T-cell (primary cell): ENCODE data around the gene KLK10. TPM values are rescaled to one million over a fixed set of nuclear protein-coding genes. Genes with fewer than 3 reads are reported as not detected.

Experiments used
- ATAC-seq, 4 experiments: fragments of 200-7000 bp in 3 of 4; fragments of 150-1000 bp in 1 of 4; cut with Tn5 transposase; replicated peaks in 1 of 4; 1 replicate in 3 of 4; 2 replicates in 1 of 4; pipeline ENCODE4 v1.10.0; 2021; ENCODE audit warnings: moderate library complexity in 3 of 4, mild to moderate bottlenecking in 2 of 4, moderate number of reproducible peaks in 1 of 4
- CTCF ChIA-PET, 2 donors: fragments of 300-600 bp; sonication (Branson Sonifier 250); formaldehyde crosslinking; loops; one replicate each; lab custom pipeline; 2022; ENCODE audit warnings: antibody characterized with exemption in 2 of 2; lab: Charles Lee
- POLR2A ChIA-PET, 2 donors: fragments of 300-600 bp; sonication (Branson Sonifier 250); formaldehyde crosslinking; loops; one replicate each; lab custom pipeline; 2022; ENCODE audit warnings: antibody characterized with exemption in 2 of 2; lab: Charles Lee
- DNase-seq, 35 experiments: peaks; one replicate each; pipeline versions ENCODE4 v3.0.0 to v3.0.0-alpha.2; 2013 to 2023
- H3K27ac ChIP-seq: one replicate; pipeline ENCODE4 v1.5.1; 2013; ENCODE audit warnings: low read length
- H3K27me3 ChIP-seq, 2 experiments: replicated peaks in 1 of 2; 1 replicate in 1 of 2; 2 replicates in 1 of 2; pipeline versions ENCODE4 v1.6.1 to v1.7.0; 2013; ENCODE audit warnings: low read length in 1 of 2, mixed read lengths in 1 of 2; ENCODE audit not compliant: control insufficient read depth in 2 of 2, insufficient read depth in 2 of 2; ENCODE audit errors: extremely low read depth in 1 of 2
- H3K36me3 ChIP-seq, 2 donors: 1 replicate in 1 of 2; 2 replicates in 1 of 2; pipeline versions ENCODE4 v1.6.1 to v1.7.0; 2013; ENCODE audit warnings: low read length in 1 of 2; ENCODE audit not compliant: control insufficient read depth in 2 of 2, insufficient read depth in 1 of 2; ENCODE audit errors: extremely low read depth in 1 of 2
- H3K4me1 ChIP-seq, 2 experiments: 1 replicate in 1 of 2; 2 replicates in 1 of 2; pipeline versions ENCODE4 v1.6.1 to v1.7.0; 2013; ENCODE audit warnings: low read length in 2 of 2, mixed read lengths in 1 of 2; ENCODE audit not compliant: insufficient read depth in 2 of 2, control insufficient read depth in 1 of 2; ENCODE audit errors: extremely low read depth in 1 of 2
- H3K4me3 ChIP-seq, 2 donors: 1 replicate in 1 of 2; 2 replicates in 1 of 2; pipeline versions ENCODE4 v1.5.1 to v1.7.0; 2013; ENCODE audit warnings: mild to moderate bottlenecking in 2 of 2, low read length in 1 of 2, moderate library complexity in 1 of 2; ENCODE audit not compliant: control insufficient read depth in 1 of 2; ENCODE audit errors: extremely low read depth in 1 of 2
- H3K9me3 ChIP-seq: 2 replicates; pipeline ENCODE4 v1.7.0; 2013
- H3K27ac Mint-ChIP-seq, 2 donors: one replicate each; pipeline ENCODE4 v1.8.0; 2020 to 2021; ENCODE audit warnings: mild to moderate bottlenecking in 2 of 2, mixed read lengths in 2 of 2
- H3K27me3 Mint-ChIP-seq, 2 donors: one replicate each; pipeline ENCODE4 v1.8.0; 2021 to 2022; ENCODE audit warnings: mixed read lengths in 2 of 2
- H3K36me3 Mint-ChIP-seq: one replicate; pipeline ENCODE4 v1.8.0; 2021; ENCODE audit warnings: mixed read lengths
- H3K4me1 Mint-ChIP-seq, 3 donors: one replicate each; pipeline ENCODE4 v1.8.0; 2020 to 2022; ENCODE audit warnings: mixed read lengths in 3 of 3, mild to moderate bottlenecking in 1 of 3
- H3K4me3 Mint-ChIP-seq, 3 donors: one replicate each; pipeline ENCODE4 v1.8.0; 2020 to 2022; ENCODE audit warnings: mild to moderate bottlenecking in 3 of 3, mixed read lengths in 3 of 3, moderate library complexity in 3 of 3
- H3K9me3 Mint-ChIP-seq, 3 donors: one replicate each; pipeline ENCODE4 v1.8.0; 2020 to 2022; ENCODE audit warnings: mixed read lengths in 3 of 3
- WGBS: methylation state at CpG from one replicate; pipeline ENCODE4 v1.1.5; 2013; ENCODE audit warnings: missing lambda C conversion rate; ENCODE audit not compliant: insufficient coverage; 5-methylcytosine and 5-hydroxymethylcytosine counted together
- total RNA-seq, 35 experiments: library from RNA in 6 of 35; stranded (reverse) in 6 of 35; fragments of 120-200 nt in 1 of 35; gene quantifications; one replicate each; pipeline versions ENCODE4 v1.2.1 to v1.2.4 and lab custom pipeline; 2013 to 2026

Gene KLK10
- total RNA-seq, 5 donors from 2014 or later (not counting 1 experiment from before 2014, with no cell fraction given) = not detected

DNA sequence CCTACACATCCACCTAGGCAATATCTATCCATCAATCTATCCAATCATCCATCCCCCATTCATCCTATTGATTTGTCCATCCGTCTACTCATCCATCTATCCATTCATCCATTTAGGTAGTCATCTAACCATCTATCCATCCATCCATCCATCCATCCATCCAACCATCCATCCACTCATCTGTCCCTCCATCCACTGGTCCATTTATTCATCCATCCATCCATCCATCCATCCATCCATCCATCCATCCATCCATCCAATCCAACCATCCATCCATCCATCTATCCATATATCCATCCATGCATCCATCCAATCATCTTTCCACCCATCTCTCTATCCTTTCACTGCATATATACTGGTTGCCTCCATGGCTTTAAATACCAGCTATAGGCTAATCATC, 41.5 kb upstream of the KLK10 start:
- no peak for ATAC-seq

GRCh38 chr19:51060336-51060735, 40.8 kb upstream of the KLK10 start:
- no peak overlapping the region for H3K27ac ChIP-seq
- CTCF ChIA-PET = no interaction called here
- Mint-ChIP-seq H3K9me3 (peaks cover 0 to 9% (median 0%) of the 10 kb centered on the region in 3 donors), H3K36me3 (no peaks in the 10 kb centered on the region), H3K4me3 (no peak overlapping the region), H3K4me1 (peaks cover 0 to 2% (median 1%) of the 10 kb centered on the region in 3 donors), H3K27me3 (peaks cover 39 to 44% of the 10 kb centered on the region in 2 donors), H3K27ac (no peak overlapping the region)
- H3K4me3 ChIP-seq = no peak overlapping the region
- peaks cover 4 to 33% of the 10 kb centered on the region in 2 experiments for H3K27me3 ChIP-seq
- no peaks in the 10 kb centered on the region for H3K9me3 ChIP-seq
- ATAC-seq = no peak
- DNase-seq = no peak
- peaks cover 0 to 9% of the 10 kb centered on the region in 2 experiments for H3K4me1 ChIP-seq
- POLR2A ChIA-PET = no interaction called here
- 42% methylated on average over 2 of the region's 4 CpGs for WGBS
- H3K36me3 ChIP-seq = no peaks in the 10 kb centered on the region

More for the DNA sequence above, 41.5 kb upstream of the KLK10 start:
- Mint-ChIP-seq H3K4me3 (no peak overlapping the region), H3K27me3 (peaks cover 39 to 47% of the 10 kb centered on the region in 2 donors), H3K4me1 (peaks cover 0 to 4% (median 2%) of the 10 kb centered on the region in 3 donors), H3K36me3 (no peaks in the 10 kb centered on the region), H3K9me3 (peaks cover 0 to 9% (median 0%) of the 10 kb centered on the region in 3 donors), H3K27ac (no peak overlapping the region)
- H3K27me3 ChIP-seq = peaks cover 4 to 40% of the 10 kb centered on the region in 2 experiments
- ChIA-PET POLR2A (no interaction called here), CTCF (interaction anchor here in 1 of 2 donors (0.6 kb wide), 1 partner anchor 27 kb away, joined by 3 read pairs; no protein-coding TSS in a partner anchor)
- WGBS = 0% methylated on average over 1 of the region's 1 CpG
- H3K4me3 ChIP-seq = no peak overlapping the region
- peaks cover 0 to 10% of the 10 kb centered on the region in 2 experiments for H3K4me1 ChIP-seq
- no peaks in the 10 kb centered on the region for H3K36me3 ChIP-seq
- H3K27ac ChIP-seq = no peak overlapping the region
- no peak for DNase-seq
- H3K9me3 ChIP-seq = no peaks in the 10 kb centered on the region

GRCh38 chr19:51059715-51060114, 40.2 kb upstream of the KLK10 start:
- Histone ChIP-seq H3K4me1 (peaks cover 0 to 3% of the 10 kb centered on the region in 2 experiments), H3K27me3 (peaks cover 4 to 31% of the 10 kb centered on the region in 2 experiments), H3K36me3 (no peaks in the 10 kb centered on the region), H3K9me3 (no peaks in the 10 kb centered on the region), H3K4me3 (no peak overlapping the region), H3K27ac (no peak overlapping the region)
- Mint-ChIP-seq H3K4me1 (no peaks in the 10 kb centered on the region), H3K4me3 (no peak overlapping the region), H3K27me3 (peaks cover 42 to 47% of the 10 kb centered on the region in 2 donors), H3K36me3 (no peaks in the 10 kb centered on the region), H3K9me3 (peaks cover 0 to 9% (median 0%) of the 10 kb centered on the region in 3 donors), H3K27ac (no peak overlapping the region)
- DNase-seq (no peak), ATAC-seq (no peak)
- ChIA-PET CTCF (no interaction called here), POLR2A (no interaction called here)
- WGBS = 64% methylated on average over 2 of the region's 7 CpGs

GRCh38 chr19:51055866-51056265, 36.4 kb upstream of the KLK10 start:
- H3K27me3 Mint-ChIP-seq = peaks cover 34 to 42% of the 10 kb centered on the region in 2 donors
- H3K9me3 Mint-ChIP-seq = peaks cover 0 to under 1% (median 0%) of the 10 kb centered on the region in 3 donors
- H3K4me3 Mint-ChIP-seq = no peak overlapping the region
- no peak overlapping the region for H3K4me3 ChIP-seq
- peaks cover 6 to 26% of the 10 kb centered on the region in 2 experiments for H3K27me3 ChIP-seq
- no peak for ATAC-seq
- no peaks in the 10 kb centered on the region for H3K36me3 Mint-ChIP-seq
- ChIA-PET POLR2A (no interaction called here), CTCF (no interaction called here)
- DNase-seq = no peak
- no peaks in the 10 kb centered on the region for H3K9me3 ChIP-seq
- no peaks in the 10 kb centered on the region for H3K4me1 Mint-ChIP-seq
- H3K27ac Mint-ChIP-seq = no peak overlapping the region
- H3K36me3 ChIP-seq = no peaks in the 10 kb centered on the region
- no peak overlapping the region for H3K27ac ChIP-seq
- no peaks in the 10 kb centered on the region for H3K4me1 ChIP-seq

GRCh38 chr19:51047031-51047335, 27.5 kb upstream of the KLK10 start:
- ATAC-seq = no peak
- H3K27me3 ChIP-seq = peaks cover 0 to 8% of the 10 kb centered on the region in 2 experiments
- H3K27ac ChIP-seq = no peak overlapping the region
- Mint-ChIP-seq H3K4me1 (no peaks in the 10 kb centered on the region), H3K4me3 (no peak overlapping the region), H3K9me3 (peaks cover 0 to 6% (median 0%) of the 10 kb centered on the region in 3 donors), H3K27me3 (peaks cover 12 to 18% of the 10 kb centered on the region in 2 donors), H3K27ac (no peak overlapping the region), H3K36me3 (no peaks in the 10 kb centered on the region)
- WGBS = 0% methylated on average over 1 of the region's 4 CpGs
- H3K9me3 ChIP-seq = no peaks in the 10 kb centered on the region
- H3K4me1 ChIP-seq = no peaks in the 10 kb centered on the region
- no peak for DNase-seq
- POLR2A ChIA-PET = no interaction called here
- H3K4me3 ChIP-seq = no peak overlapping the region
- CTCF ChIA-PET = no interaction called here
- H3K36me3 ChIP-seq = no peaks in the 10 kb centered on the region

GRCh38 chr19:51044327-51044726, 24.8 kb upstream of the KLK10 start:
- Histone ChIP-seq H3K36me3 (no peaks in the 10 kb centered on the region), H3K27me3 (peaks cover 0 to 7% of the 10 kb centered on the region in 2 experiments), H3K9me3 (no peaks in the 10 kb centered on the region), H3K27ac (no peak overlapping the region), H3K4me1 (no peaks in the 10 kb centered on the region), H3K4me3 (no peak overlapping the region)
- H3K27ac Mint-ChIP-seq = no peak overlapping the region
- H3K4me1 Mint-ChIP-seq = no peaks in the 10 kb centered on the region
- ATAC-seq (no peak), DNase-seq (no peak)
- CTCF ChIA-PET = no interaction called here
- POLR2A ChIA-PET = no interaction called here
- no peaks in the 10 kb centered on the region for H3K36me3 Mint-ChIP-seq
- peaks cover 11 to 16% of the 10 kb centered on the region in 2 donors for H3K27me3 Mint-ChIP-seq
- H3K9me3 Mint-ChIP-seq = peaks cover 0 to 3% (median 0%) of the 10 kb centered on the region in 3 donors
- 86% methylated on average over 9 of the region's 11 CpGs for WGBS
- no peak overlapping the region for H3K4me3 Mint-ChIP-seq

- H3K4me3 Mint-ChIP-seq = no peak overlapping the region
- no peak overlapping the region for H3K27ac Mint-ChIP-seq
- POLR2A ChIA-PET = no interaction called here
Measured at GRCh38 chr19:51043497-51043896, 24.0 kb upstream of the KLK10 start.

More at GRCh38 chr19:51043497-51043896, 24.0 kb upstream of the KLK10 start:
- DNase-seq (no peak), ATAC-seq (no peak)
- H3K4me1 Mint-ChIP-seq = no peaks in the 10 kb centered on the region
- Histone ChIP-seq H3K9me3 (no peaks in the 10 kb centered on the region), H3K4me1 (no peaks in the 10 kb centered on the region), H3K4me3 (no peak overlapping the region), H3K27me3 (peaks cover 0 to 3% of the 10 kb centered on the region in 2 experiments), H3K36me3 (no peaks in the 10 kb centered on the region), H3K27ac (no peak overlapping the region)
- no peaks in the 10 kb centered on the region for H3K9me3 Mint-ChIP-seq
- no peaks in the 10 kb centered on the region for H3K36me3 Mint-ChIP-seq
- CTCF ChIA-PET = no interaction called here
- peaks cover 4 to 12% of the 10 kb centered on the region in 2 donors for H3K27me3 Mint-ChIP-seq
- 84% methylated on average over 4 of the region's 9 CpGs for WGBS
